Activated naive CD8-positive, alpha-beta T cell treated with anti-CD3 and anti-CD28 coated beads, Interleukin-2, amount 50 U/mL, for 16 hours (primary cell): Measurements from ENCODE around the gene KIAA1671.
"Not testable (repeated sequence)": the region's sequence is repeated elsewhere in the genome, so short reads cannot be mapped to it uniquely, and the experiment has no call there.

ENCODE experiments used
- DNase-seq: peaks from one replicate; pipeline ENCODE4 v3.0.0-alpha.2; 2020; ENCODE audit warnings: low read depth, low spot score

Gene KIAA1671

DNA sequence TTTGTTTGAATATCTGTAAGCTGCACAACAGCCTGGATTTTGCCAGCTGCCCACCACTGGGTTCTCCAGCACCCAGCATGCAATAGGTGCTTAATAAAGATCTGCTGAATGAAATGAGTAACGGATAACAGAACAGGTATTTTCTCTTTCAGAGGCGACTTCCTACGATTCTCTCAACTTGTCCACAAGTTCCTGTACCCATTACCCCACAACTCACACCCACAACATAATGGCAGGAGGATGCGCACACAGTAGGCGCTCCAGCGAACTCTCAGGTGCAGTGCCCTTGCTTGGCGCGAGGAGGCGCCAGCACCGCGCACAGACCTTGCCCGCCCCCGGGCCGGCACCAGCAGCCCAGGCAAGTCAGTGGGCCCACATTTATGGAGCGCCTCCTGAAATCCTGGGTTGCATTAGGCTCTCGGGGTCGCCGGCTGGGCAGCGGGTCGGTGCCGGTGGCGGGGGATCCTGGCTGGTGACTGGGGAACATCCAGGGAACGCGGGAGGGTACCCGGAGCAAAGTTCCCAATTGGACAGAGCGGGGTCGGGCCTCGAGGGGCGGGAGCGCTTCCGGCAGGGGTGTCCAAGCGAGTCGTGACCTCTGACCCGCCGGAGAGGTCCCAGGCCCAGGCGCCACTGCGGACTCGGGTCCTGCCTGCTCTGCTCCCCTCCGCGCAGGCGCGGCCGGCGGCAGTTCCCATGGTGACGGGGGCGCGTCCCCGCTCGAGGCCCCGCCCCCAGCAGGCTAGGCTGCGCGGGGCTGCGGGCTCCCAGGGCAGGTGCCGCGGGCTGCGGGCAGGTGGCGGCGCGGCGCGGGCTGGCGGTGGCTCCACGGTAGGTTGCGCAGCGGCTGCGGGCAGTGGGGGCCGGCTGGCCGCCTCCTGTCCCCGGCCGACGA, at the start of gene KIAA1671:
KIAA1671 (plus strand) TSS at position 775 of the 895 bp plus-strand sequence. CDS start 75,284 bp downstream, outside the sequence.
- DNase-seq: peak; percentile 65

DNA sequence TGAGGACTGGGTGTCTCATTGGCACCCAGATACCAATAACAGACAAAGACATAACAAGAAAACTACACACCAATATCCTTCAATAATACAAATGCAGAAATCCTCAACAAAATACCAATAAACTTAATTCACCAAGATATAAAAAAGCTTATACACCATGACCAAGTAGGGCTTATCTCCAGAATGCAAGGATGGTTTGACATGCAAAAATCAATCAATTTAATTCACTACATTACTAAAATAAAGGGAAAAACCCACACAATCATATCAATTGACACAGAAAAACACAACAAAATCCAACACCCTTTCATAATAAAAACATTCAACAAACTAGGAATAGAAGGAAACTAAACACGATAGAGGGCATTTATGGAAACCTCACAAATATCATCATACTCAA, 46.6 kb upstream of the KIAA1671 start:
- no peak for DNase-seq

DNA sequence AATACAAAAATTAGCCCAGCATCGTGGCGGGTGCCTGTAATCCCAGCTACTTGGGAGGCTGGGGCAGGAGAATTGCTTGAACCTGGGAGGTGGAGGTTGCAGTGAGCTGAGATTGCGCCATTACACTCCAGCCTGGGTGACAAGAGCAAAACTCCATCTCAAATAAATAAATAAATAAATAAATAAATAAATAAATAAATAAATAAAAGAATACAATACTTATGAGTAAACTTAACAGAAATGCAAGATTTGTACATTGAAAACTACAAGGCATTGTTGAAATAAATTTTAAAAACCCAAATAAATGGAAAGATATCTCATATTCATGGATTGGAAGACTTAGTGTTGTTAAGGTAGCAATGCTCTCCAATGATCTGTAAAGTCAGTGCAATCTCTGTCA, 45.4 kb upstream of the KIAA1671 start:
- not testable (repeated sequence) for DNase-seq

DNA sequence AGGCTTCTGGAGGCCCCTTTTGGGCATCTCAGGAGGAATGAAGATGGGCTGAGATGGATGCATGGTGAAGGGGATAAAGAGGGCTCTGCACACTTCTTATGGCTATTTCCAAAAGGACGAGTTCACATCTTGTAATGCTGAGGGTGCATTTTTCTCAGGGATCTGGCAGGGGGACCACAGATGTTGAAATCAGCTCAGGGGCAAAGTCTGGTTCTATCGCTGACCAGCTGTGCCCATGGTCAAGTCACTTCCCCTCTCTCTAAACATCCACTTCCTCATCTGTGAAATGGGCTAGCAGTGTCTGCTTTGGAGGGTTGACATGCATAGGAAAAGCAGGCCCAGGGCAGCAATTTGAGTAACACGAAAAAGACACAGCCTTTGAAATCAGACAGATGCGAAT, 32.5 kb upstream of the KIAA1671 start:
- no peak for DNase-seq

DNA sequence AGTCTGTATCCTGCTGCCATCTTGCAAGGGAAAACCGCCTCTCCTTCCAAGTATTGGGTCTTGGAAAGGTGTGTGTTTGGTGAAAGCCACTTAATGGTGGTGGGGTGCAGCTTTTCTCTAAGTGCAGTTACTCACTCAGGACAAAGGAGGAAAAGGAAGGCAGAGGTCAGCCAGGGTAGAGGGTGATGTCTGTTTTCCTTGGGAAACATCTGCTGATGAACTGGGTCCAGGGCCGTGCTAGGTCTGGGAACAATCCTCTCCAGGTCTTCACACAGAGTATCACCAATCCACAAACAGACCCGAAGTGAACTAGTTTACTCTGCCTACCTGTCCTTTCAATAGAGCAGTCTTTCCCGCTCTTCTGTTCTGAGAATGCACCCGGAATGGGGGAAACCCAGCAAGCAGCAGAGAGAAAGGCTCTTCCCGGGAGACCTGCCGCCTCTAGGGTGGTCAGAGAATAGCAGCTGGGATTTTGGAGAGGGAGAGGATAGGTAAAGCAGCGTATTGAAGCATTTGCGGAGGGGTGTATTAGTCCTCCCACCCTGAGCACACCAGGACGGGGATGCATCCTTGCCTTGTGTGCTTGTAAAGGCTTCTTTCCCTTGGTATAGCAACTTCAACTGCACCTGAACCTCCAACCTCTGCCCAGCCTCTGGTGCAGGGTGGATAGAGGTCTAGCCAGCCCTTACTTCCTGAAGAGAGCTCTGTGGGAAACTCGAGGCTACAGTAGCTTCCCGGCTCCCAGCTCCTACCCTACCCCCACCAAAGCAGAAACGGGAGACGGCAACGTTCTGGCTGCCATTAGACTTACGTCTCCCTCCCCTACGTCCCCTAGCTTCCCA, 26.7 kb upstream of the KIAA1671 start:
- no peak for DNase-seq

DNA sequence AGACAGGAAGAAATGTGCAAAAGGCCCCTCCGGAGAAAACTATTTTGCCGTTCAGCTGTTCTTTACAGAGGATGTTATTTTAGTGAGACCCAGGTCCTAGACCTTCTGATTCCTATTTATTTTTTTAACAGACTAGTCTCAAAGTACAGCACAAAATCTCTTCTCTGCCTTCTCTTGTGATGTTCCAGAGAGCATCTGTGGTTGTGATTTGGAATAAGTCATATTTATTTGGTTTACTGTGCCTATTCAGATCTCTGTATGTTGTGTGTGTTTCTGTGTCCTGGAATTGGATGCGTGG, 26.1 kb upstream of the KIAA1671 start:
- DNase-seq: no peak

DNA sequence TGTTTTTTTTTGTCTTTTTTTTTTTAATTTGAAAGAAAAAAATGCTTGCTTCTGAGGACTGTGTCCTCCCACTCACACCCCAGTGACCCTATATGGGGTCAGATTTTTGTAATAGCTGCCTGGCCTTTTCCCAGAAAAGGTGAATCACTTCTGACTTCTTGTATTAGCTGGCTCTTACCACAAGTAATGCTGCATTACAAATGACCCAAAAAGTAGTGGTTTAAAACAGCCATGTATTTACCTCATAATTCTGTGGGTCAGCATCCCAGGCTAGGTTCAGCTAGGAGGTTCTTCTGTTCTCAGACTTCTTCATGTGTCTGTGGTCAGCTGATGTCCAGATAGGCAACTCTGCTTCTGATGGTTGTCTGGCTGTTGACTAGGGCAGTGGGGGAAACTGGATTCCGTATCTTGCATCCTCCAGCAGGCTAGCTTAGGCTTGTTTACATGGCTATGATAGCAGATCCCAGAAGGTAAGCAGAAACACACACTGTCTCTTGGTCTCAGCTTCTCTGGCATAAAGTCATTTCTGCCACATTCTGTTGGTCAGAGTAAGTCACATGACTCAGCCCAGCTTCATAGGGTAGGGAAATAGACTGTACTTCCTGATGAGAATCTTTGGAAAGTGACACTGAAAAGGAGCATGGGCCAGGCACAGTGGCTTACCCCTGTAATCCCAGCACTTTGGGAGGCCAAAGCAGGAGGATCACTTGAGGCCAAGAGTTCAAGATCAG, 25.5 kb upstream of the KIAA1671 start:
- no peak for DNase-seq

DNA sequence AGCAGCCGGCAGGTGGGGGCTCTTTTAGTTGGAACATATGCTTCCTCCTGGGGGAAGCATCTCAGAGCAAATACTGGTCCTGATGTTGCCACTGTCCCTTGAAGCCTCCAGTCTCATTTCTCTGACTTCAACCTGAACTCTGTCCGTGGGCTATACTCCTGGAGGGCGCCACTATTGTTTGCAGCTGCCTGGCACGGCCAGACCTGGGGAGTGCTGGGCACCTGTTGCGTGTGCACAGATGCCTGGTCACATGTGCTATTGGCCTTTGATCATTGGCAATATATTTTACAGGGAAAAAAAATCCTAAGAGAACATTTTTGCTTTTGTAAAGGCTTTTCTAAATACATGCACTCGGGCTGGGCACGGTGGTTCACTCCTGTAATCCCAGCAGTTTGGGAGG, 24.2 kb upstream of the KIAA1671 start:
- no peak for DNase-seq

DNA sequence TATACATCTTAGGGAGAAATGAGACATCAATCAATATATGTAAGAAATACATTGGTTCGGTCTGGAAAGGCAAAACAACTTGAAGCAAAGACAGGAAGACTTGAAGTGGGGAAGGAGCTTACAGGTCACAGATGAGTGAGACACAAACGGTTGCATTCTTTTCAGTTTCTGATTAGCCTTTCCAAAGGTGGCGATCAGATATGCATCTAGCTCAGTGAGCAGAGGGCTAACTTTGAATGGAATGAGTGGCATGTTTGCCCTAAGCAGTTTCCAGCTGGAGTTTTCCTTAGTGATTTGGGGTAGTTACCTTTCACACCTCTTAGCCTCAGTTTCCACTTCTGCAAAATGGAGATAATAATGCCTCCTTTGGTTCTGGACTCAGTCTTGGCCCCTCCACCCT, 21.8 kb upstream of the KIAA1671 start:
- no peak for DNase-seq

DNA sequence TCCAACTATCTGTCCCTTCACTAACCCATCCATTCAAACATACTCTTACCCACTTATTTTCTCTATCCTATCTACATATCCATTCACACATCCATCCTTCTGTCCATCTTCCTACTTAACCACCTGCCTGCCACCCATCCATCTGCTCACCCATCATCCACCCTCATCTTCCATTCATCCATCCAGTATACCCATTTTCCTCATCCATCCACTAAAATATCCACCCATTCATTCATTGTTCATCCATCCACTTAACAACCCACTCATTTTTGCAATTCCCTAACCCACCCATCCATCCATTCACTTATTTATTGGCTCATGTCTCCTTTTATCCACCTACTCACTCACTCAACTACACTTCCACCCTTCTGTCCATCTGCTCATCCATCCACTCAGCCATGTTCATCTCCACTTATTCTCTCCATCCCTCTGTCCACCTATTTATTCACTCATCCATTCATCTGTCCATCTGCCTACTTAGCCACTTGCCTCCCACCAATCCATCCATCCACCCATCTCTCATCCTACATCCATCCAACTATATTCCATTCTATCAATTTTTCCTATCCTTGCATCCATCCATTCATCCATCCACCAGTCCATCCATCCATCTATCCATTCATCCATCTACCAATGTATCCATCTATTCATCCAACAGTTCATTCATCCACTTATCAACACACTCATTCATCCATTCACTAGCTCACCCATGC, 16.6 kb upstream of the KIAA1671 start:
- DNase-seq: no peak

DNA sequence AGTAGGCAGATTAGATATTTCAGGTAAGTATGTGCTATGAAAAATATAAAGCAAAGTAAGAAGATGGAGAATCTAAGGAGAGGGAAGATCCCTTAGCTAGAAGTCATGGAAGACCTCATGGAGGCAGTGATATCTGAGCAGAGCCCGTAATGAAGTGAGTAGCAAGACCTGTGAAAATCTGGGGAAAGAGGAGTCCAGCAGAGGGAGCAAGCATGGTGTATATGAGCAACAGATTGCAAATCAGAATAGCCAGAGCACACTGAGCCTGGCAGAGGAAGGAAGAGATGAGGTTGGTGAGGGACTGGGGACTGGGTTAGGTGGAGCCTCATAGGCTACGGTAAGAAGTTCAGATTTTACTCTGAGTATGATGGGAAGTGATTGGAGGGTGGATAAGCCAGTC, 15.4 kb upstream of the KIAA1671 start:
- DNase-seq: no peak

DNA sequence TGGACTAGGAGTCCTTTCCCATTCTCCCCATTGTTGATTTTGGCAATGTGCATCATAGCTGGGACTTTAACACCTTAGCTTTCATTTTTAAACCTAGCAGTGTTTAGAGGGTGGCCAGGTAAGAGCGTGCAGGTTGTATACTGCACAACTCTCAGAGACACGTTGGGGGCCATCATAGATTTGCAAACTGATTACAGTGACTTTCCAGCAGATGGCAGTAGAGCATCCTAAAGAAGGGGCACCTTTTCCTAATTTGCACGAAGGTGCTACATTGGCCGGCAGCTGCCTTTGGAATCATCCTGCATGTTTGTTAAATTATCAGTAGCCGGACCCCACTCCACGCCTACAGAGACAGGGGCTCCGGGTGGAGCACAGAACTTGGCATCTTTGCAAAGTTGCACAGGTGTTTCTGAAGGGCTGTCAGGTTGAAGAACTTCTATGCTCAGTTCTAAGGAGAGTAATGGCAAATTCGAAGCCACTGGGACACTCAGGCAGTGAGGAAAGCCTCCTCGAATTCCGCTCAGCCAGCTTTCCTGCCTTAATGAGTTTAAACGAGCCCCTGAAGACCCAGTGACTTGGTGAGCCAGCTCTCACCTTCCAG, 13.7 kb upstream of the KIAA1671 start:
- DNase-seq: no peak

DNA sequence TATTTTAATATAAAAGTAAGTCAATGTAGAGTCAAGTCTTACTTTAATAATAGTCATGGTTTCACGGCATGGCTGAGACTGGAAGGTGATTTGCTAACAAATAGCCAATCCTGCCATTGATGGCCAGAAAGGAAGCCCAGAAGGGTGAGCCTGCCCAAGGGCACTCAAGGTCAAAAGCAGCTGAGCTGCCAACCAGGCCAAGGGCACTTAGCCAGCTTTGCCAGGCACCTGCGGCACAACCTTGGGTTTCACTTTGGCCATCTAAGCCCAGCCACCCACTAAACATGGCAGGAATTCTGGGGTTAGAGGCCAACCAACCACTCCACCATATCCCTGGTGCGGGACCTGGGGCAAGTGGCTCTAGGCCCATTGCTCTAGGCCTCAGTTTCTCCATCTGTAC, 10.2 kb upstream of the KIAA1671 start:
- no peak for DNase-seq

DNA sequence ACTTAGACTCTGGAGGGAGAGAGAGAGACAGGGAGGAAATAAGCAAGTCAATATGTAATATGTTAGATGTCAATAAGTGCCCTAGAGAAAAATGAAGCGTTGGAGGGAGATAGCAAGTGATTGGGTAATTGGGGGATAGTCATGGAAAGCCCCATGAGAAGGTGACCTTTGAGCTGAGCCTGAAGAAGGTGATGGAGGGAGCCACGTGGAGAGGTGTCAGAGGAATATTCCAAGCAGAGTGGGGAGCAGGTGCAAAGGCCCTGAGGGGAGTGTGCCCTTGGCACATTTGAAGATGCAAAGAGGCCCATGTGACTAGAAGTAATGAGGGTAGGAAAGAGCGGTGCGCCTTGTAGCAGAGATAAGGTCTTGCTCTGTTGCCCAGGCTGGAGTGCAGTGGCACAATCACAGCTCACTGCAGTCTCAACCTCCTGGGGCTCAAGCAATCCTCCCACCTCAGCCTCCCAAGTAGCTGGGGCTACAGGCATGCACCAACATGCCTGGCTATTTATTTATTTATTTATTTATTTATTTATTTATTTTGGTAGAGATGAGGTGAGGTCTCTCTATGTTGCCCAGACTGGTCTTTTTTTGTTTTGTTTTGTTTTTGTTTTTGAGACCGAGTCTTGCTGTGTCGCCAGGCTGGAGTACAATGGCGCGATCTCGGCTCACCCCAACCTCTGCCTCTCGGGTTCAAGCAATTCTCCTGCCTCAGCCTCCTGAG, 8.1 kb upstream of the KIAA1671 start:
- no peak for DNase-seq

DNA sequence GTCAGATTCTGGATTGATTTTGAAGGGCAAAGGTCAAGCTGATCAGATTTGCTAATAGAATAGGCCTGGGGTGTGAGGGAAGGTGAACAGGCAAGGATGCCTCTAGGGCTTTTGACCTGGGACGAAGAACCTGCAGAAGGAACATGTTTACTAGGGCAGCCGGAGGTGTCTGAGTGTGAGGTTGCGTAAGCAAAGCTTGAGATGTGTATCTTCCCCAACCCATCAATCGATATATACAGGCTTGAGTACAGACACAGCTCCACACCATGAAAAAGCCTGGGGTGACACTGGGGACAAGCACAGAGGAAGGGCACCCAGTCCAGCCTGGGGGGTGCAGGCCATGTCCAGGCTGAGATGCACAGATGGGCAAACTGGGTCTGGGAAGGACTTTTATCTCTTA, 7.1 kb upstream of the KIAA1671 start:
- DNase-seq: no peak

DNA sequence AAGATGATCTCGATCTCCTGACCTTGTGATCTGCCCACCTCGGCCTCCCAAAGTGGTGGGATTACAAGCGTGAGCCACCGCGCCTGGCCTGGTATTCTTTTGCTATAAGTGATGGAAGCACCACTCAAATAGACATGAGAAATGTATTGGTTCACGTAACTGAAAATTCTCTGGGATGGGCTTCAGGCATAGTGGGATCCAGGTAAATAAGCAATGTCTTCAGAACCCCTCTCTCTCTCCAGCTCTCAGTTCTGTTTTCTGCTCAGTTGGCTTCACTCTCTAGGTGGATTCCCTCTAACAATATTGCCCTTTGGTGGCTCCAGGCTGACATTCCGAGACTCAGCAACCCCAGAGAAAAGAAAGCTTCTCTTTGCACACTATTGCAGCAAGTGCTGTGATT, 5.1 kb upstream of the KIAA1671 start:
- no peak for DNase-seq

DNA sequence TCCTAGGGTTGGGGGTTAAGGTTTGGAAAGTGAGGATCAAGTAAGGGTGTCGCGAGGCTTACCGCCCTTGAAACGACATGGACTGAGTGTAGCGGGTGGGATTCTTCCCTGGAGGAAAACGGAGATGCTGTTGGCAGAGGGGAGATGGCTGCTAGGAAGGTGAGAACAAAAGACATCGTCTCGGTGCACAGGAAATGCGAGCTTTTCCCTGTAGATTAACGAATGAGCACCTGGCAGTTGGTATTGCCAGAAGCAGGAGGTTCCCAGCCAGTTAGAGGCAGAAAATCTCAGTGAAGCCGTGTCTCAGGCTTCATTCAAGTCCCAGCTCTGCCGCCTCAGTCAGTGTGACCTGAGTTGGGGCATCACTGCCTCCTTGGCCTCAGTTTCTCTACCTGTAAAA, 4.6 kb upstream of the KIAA1671 start:
- DNase-seq: no peak

DNA sequence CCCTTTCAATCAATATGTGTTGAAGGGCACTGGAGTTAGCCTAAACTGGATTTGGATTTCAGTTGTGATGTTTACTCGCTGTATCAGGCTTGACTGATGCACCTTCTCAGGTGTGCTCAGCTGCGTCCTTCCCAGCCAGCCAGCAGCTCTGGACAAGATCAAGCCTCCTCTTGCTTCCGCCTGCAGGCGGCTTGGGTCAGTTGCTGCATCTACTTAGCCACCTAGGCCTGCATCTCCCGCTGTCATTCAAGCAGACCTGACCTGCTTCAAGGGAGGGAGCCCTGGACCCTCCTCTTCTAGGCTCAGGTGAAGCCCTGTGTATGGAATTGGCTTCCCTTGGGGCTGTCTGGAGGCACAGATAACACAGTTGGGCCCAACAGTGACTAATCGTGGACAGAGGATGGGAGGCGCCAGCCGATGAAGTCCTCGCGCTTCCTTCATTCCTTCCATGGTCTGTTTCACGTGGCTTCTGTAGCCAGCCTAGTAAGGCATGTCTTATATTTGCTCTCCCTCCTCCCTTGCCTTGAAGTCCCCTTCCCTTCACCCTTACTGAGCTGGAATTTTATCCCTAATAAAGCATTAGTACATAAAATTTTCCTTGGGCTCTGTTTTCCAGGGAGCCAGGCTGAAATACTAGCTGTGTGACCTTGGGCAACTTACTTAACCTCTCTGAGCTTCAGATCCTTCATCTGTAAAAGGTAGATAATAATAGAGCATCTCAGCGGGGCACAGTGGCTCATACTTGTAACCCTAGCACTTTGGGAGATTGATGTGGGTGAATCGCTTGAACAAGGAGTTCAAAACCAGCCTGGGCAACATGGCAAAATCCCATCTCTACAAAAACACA, 3.9 kb upstream of the KIAA1671 start:
- DNase-seq: no peak

DNA sequence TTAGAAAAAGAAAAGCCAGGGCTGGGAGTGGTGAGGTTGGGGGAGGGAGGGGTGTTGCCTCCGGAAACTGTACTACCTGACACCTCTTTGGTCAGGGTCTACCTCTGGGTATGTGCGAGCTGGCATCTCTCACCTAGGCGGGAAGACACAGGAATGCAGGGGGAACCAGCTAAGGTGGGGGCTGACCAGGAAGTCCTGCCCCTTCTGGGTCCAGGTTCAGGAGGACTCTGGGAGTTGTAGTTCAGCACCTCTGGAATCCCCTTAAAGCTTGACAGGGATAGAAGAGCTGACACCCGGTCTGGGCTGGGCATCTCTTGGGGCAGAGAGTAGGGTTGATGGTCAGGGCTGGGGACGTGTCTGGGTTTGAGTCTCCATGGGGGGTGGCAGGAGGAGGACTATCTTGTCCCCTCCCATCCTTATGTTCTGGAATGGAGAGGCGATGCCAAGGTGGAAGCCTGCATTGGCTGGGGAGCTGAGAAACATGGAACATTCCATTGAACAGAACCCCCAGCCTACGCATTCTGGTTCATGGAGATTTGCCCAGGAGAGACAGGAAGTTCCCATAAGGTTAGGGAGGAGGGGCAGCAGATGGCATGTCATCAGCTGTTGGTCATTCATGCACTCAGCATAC, 2.1 kb upstream of the KIAA1671 start:
- DNase-seq: no peak
